ENCODE data around the gene KCNJ9. TPM values are rescaled to one million over a fixed set of nuclear protein-coding genes. Genes with fewer than 3 reads are reported as not detected.

KCNJ9 gene
- total and polyA plus RNA-seq, 10 of the 15 experiments (the other 5 are each of a cell fraction or from before 2014, with no cell fraction given) = 0.12 TPM; not detected in 9

DNA sequence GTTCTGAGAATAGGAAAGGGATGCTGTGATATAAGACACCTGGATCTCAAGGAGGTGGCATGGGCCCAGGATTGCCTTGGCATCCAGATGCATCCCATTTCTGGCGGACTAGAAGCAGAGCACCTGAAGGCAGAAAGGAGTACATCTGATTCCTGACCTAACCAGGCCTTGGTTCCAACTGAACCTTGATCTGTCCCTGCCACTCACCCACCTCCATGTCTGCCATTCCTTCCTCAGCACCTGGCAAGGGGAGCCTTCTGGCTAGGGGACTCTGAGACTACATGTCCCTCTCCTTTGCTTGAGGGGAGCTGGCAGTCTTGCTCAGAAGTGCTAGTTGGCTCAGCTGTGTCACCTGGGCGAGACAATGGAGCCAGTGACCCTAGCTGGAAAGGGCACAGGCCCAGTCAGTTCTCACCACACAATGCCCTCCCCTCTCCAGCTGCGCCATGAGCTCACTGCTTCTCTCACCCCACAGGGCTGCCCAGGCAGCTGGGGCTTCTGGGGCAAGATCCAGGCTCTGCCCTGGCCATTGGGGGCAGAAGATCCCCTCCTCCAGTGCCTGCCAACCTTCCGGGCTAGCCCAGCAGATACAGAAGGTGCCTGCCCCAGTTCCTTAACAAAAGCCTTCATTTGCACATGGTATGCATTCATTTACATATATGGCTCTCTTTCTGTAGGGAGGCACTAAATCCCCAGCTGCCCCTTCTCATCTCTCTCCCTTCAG, 14.2 kb downstream of the KCNJ9 start (continued):
- TF ChIP-seq SIN3A (IDR thresholded peaks at IDR 0.05; ENCODE audit: low read depth, low read length) (no peak), NR2C1 (IDR thresholded peaks at IDR 0.05) (no peak), SIX5 (IDR thresholded peaks at IDR 0.05; ENCODE audit: low read depth, low read length, severe bottlenecking) (no peak), POLR2A (IDR thresholded peaks at IDR 0.05; ENCODE audit: low read depth, low read length) (no peak)
- TF ChIP-seq, protein P1, sequence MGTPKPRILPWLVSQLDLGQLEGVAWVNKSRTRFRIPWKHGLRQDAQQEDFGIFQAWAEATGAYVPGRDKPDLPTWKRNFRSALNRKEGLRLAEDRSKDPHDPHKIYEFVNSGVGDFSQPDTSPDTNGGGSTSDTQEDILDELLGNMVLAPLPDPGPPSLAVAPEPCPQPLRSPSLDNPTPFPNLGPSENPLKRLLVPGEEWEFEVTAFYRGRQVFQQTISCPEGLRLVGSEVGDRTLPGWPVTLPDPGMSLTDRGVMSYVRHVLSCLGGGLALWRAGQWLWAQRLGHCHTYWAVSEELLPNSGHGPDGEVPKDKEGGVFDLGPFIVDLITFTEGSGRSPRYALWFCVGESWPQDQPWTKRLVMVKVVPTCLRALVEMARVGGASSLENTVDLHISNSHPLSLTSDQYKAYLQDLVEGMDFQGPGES (IDR thresholded peaks at IDR 0.05) = no peak
- TF ChIP-seq, protein P2, sequence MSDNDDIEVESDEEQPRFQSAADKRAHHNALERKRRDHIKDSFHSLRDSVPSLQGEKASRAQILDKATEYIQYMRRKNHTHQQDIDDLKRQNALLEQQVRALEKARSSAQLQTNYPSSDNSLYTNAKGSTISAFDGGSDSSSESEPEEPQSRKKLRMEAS (IDR thresholded peaks at IDR 0.05; ENCODE audit: low read depth, low read length) = no peak

DNA sequence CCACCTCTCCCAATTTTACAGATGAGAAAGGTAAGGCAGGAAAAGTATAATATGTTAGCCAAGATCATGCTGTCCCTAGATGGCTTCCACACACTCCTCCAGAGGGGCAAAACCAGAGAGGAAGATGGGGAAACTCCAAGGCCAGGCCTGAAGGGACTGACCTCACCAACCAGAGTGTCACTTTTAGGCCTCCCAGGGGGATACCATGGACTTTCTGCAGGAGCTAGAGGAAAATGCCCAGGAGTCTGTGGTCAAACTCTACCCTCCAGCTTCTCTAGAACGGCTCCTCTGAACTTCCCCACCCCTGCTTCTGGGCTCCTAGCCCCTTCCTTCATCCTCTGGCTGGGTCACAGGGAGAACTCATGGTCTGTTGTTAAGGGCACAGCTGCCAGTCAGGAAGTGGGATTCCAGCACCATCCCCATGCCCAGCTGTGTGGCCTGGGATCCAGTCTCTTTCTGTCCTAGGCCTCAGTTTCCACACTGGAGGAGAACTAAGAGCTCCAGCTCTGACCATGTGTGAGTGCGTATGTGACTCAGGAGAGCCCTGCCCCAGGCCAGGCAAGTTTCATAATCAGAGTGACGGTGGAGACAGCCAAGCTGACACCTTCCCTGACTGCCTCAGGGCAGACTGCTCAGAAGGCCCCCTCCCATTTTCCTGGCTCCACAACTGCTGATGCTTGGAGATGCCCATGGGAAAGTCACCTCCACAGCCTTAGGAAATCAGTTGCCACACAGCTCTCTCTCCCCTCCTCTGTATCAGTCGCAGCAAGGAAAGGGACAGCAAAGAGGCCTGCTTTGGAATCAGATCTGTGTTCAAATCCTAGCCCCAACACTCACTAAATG, 15.2 kb downstream of the KCNJ9 start:
- peaks cover 9% of the 10 kb centered on the region for H3K79me2 ChIP-seq (ENCODE audit: control insufficient read depth, insufficient read depth, low read length)
- TF ChIP-seq CBX5 (IDR thresholded peaks at IDR 0.05; ENCODE audit: low read depth) = no peak
- TF ChIP-seq IKZF1 (conservative IDR thresholded peaks at IDR 0.05) = peak; percentile 45
- TF ChIP-seq CHD1 (IDR thresholded peaks at IDR 0.05; ENCODE audit: low read depth, low read length) = no peak
- no peak for TF ChIP-seq NFXL1 (IDR thresholded peaks at IDR 0.05; ENCODE audit: borderline replicate concordance)
- H3K27ac ChIP-seq (ENCODE audit: control insufficient read depth, insufficient read depth) = no peak overlapping the region
- intact Hi-C loops (cut with micrococcal nuclease; ENCODE audit: unreplicated experiment) (no loop called here), in situ Hi-C loops (cut with MboI) (loop anchor here (5.0 kb wide), 3 partner anchors 156 to 281 kb away; no protein-coding TSS in a partner anchor)
- ChIA-PET CTCF (interaction anchor here (0.9 to 30.2 kb wide), 12 partner anchors 9 to 283 kb away, joined by 3 to 1035 read pairs (median 6); partner anchors contain the start of genes KCNJ10, KCNJ9 and PEX19), SMC1A (ENCODE audit: uncharacterized antibody, unreplicated experiment) (interaction anchor here (0.7 to 4.2 kb wide), 7 partner anchors 10 to 195 kb away, joined by 3 to 35 read pairs (median 4); partner anchors contain the start of gene PEX19), POLR2A (interaction anchor here (0.6 to 2.0 kb wide), 3 partner anchors 100 to 189 kb away, joined by 3 to 7 read pairs (median 4); partner anchors contain the start of genes DCAF8 and PEX19), RAD21 (ENCODE audit: unreplicated experiment) (interaction anchor here (0.8 to 4.4 kb wide), 8 partner anchors 10 to 280 kb away, joined by 3 to 31 read pairs (median 6); partner anchors contain the start of genes PEA15 and PEX19)
- H3K27me3 ChIP-seq (replicated peaks in 1 of 2; ENCODE audit: control insufficient read depth in 2 of 2, insufficient read depth in 2 of 2, low read length in 1 of 2) = no peaks in the 10 kb centered on the region
- ATAC-seq = no peak
- H3K4me1 ChIP-seq (ENCODE audit: control insufficient read depth, insufficient read depth, low read length) = peaks cover 25% of the 10 kb centered on the region
- WGBS (ENCODE audit: insufficient coverage, insufficient replicate concordance, low lambda C conversion rate, missing lambda C conversion rate) = 75% methylated on average over 4 of the region's 4 CpGs
- no peaks in the 10 kb centered on the region; the same call in 1 of the 2 replicates for H4K20me1 ChIP-seq (ENCODE audit: control insufficient read depth, insufficient read depth)
- no peak overlapping the region for H2AFZ ChIP-seq (ENCODE audit: control insufficient read depth, low read depth, low read length)
- no TSS peak for BruUV-seq (replicated peaks)
- peaks cover 0 to 2% of the 10 kb centered on the region in 2 experiments; a peak in 2 of 4 replicates for H3K36me3 ChIP-seq (ENCODE audit: control insufficient read depth in 2 of 2, insufficient read depth in 2 of 2, low read length in 1 of 2)
- no peak for FAIRE-seq
- no peak overlapping the region; the same call in 1 of the 2 replicates for H3K9ac ChIP-seq (ENCODE audit: control insufficient read depth, insufficient read depth, low read length)
- no peak for DNase-seq (ENCODE audit: low read depth, low spot score)
- H3K4me2 ChIP-seq (ENCODE audit: control insufficient read depth, insufficient read depth) = peak overlapping the region; percentile 97
- peak overlapping the region; percentile 77; the same call in 1 of the 2 replicates for H3K4me3 ChIP-seq
- H3K9me3 ChIP-seq (replicated peaks; ENCODE audit: control insufficient read depth, insufficient read depth, low read length) = no peaks in the 10 kb centered on the region
